Immature natural killer cell (primary cell): ENCODE measurements around the gene TM6SF1. TPM values are rescaled to one million over a fixed set of nuclear protein-coding genes. Genes with fewer than 3 reads are reported as not detected.
A peak's percentile ranks its signal among the peaks of the same experiment; 100 is the strongest.
"Not testable (repeated sequence)": the region's sequence is repeated elsewhere in the genome, so short reads cannot be mapped to it uniquely, and the experiment has no call there.

Experiments used
- DNase-seq, 3 donors: peaks; one replicate each; pipeline ENCODE4 v3.0.0; 2022; ENCODE audit warnings: mixed read lengths in 1 of 3
- H3K27ac Mint-ChIP-seq, 6 donors: one replicate each; pipeline ENCODE4 v1.8.0; 2020; ENCODE audit warnings: mixed read lengths in 6 of 6, mild to moderate bottlenecking in 5 of 6, inconsistent platforms in 4 of 6, moderate library complexity in 3 of 6
- H3K27me3 Mint-ChIP-seq, 3 donors: one replicate each; pipeline ENCODE4 v1.8.0; 2020 to 2021; ENCODE audit warnings: low read depth in 3 of 3, mild to moderate bottlenecking in 3 of 3, mixed read lengths in 3 of 3, moderate library complexity in 3 of 3, inconsistent platforms in 1 of 3
- H3K36me3 Mint-ChIP-seq, 3 donors: one replicate each; pipeline ENCODE4 v1.8.0; 2020; ENCODE audit warnings: mixed read lengths in 3 of 3, inconsistent platforms in 2 of 3, mild to moderate bottlenecking in 2 of 3
- H3K4me1 Mint-ChIP-seq, 2 donors: one replicate each; pipeline ENCODE4 v1.8.0; 2020; ENCODE audit warnings: inconsistent platforms in 2 of 2, mild to moderate bottlenecking in 2 of 2, mixed read lengths in 2 of 2, moderate library complexity in 1 of 2
- H3K4me3 Mint-ChIP-seq, 5 donors: one replicate each; pipeline ENCODE4 v1.8.0; 2020; ENCODE audit warnings: mild to moderate bottlenecking in 5 of 5, mixed read lengths in 5 of 5, inconsistent platforms in 3 of 5, moderate library complexity in 3 of 5
- H3K9me3 Mint-ChIP-seq, 6 donors: one replicate each; pipeline ENCODE4 v1.8.0; 2020; ENCODE audit warnings: mild to moderate bottlenecking in 6 of 6, mixed read lengths in 6 of 6, inconsistent platforms in 4 of 6, moderate library complexity in 3 of 6
- polyA plus RNA-seq, 3 donors: library from polyadenylated mRNA; unstranded; fragments of 300-500 nt; fragmentation: Illumina TruSeq; gene quantifications; one replicate each; pipeline ENCODE4 v1.2.3, GENCODE V29; 2021

The TM6SF1 gene
- polyA plus RNA-seq, 3 donors from 2014 or later: 17.2 to 20.2 (median 17.9) TPM

- Mint-ChIP-seq H3K36me3 (peaks cover 5 to 23% (median 7%) of the 10 kb centered on the region in 3 donors), H3K4me1 (peaks cover 15% of the 10 kb centered on the region in 2 donors), H3K9me3 (no peaks in the 10 kb centered on the region), H3K27me3 (peaks cover 0 to 3% (median 2%) of the 10 kb centered on the region in 3 donors), H3K27ac (peak overlapping the region in 2 of 6 donors; percentile 42 to 73), H3K4me3 (no peak overlapping the region)
- DNase-seq: no peak
These were observed 6.6 kb downstream of the TM6SF1 start for GRCh38 chr15:83113881-83114674.

GRCh38 chr15:83114856-83115255 lies 7.4 kb downstream of the TM6SF1 start:
- Mint-ChIP-seq H3K27ac (no peak overlapping the region), H3K27me3 (peaks cover 0 to 2% (median under 1%) of the 10 kb centered on the region in 3 donors), H3K4me1 (peaks cover 7 to 8% of the 10 kb centered on the region in 2 donors), H3K36me3 (peaks cover 5 to 23% (median 13%) of the 10 kb centered on the region in 3 donors), H3K4me3 (no peak overlapping the region), H3K9me3 (no peaks in the 10 kb centered on the region)
- no peak for DNase-seq

GRCh38 chr15:83115410-83115809 lies 8.0 kb downstream of the TM6SF1 start:
- Mint-ChIP-seq H3K27ac (no peak overlapping the region), H3K9me3 (no peaks in the 10 kb centered on the region), H3K4me1 (peaks cover 2% of the 10 kb centered on the region in 2 donors), H3K36me3 (peaks cover 5 to 23% (median 16%) of the 10 kb centered on the region in 3 donors), H3K4me3 (no peak overlapping the region), H3K27me3 (peaks cover 0 to 2% (median 0%) of the 10 kb centered on the region in 3 donors)
- DNase-seq: no peak

- Mint-ChIP-seq H3K4me1 (no peaks in the 10 kb centered on the region), H3K36me3 (peaks cover 5 to 21% (median 16%) of the 10 kb centered on the region in 3 donors), H3K4me3 (no peak overlapping the region), H3K27me3 (peaks cover 0 to 2% (median 0%) of the 10 kb centered on the region in 3 donors), H3K27ac (no peak overlapping the region), H3K9me3 (no peaks in the 10 kb centered on the region)
- no peak for DNase-seq
These were observed 8.6 kb downstream of the TM6SF1 start for GRCh38 chr15:83115831-83116565.

- H3K27ac Mint-ChIP-seq: no peak overlapping the region
- peaks cover 0 to 2% (median 0%) of the 10 kb centered on the region in 3 donors for H3K27me3 Mint-ChIP-seq
- H3K4me1 Mint-ChIP-seq: no peaks in the 10 kb centered on the region
- no peaks in the 10 kb centered on the region for H3K9me3 Mint-ChIP-seq
- peaks cover 9 to 16% (median 15%) of the 10 kb centered on the region in 3 donors for H3K36me3 Mint-ChIP-seq
- no peak for DNase-seq
- no peak overlapping the region for H3K4me3 Mint-ChIP-seq
These were observed 10.9 kb downstream of the TM6SF1 start for GRCh38 chr15:83118291-83118827.

- H3K4me3 Mint-ChIP-seq: no peak overlapping the region
- DNase-seq: no peak
- no peak overlapping the region for H3K27ac Mint-ChIP-seq
- H3K4me1 Mint-ChIP-seq: no peaks in the 10 kb centered on the region
- peaks cover 9 to 17% (median 15%) of the 10 kb centered on the region in 3 donors for H3K36me3 Mint-ChIP-seq
- H3K27me3 Mint-ChIP-seq: peaks cover 0 to 1% (median 0%) of the 10 kb centered on the region in 3 donors
- no peaks in the 10 kb centered on the region for H3K9me3 Mint-ChIP-seq
These were observed 11.5 kb downstream of the TM6SF1 start for GRCh38 chr15:83118968-83119367.

- Mint-ChIP-seq H3K27me3 (no peaks in the 10 kb centered on the region), H3K27ac (no peak overlapping the region), H3K9me3 (no peaks in the 10 kb centered on the region)
These were observed 12.6 kb downstream of the TM6SF1 start for GRCh38 chr15:83119968-83120581.

GRCh38 chr15:83123529-83123928 lies 16.1 kb downstream of the TM6SF1 start:
- H3K9me3 Mint-ChIP-seq: no peaks in the 10 kb centered on the region
- H3K27ac Mint-ChIP-seq: no peak overlapping the region
- peaks cover 0 to 5% (median 0%) of the 10 kb centered on the region in 3 donors for H3K27me3 Mint-ChIP-seq
- H3K4me3 Mint-ChIP-seq: no peak overlapping the region
- DNase-seq: no peak
- no peaks in the 10 kb centered on the region for H3K4me1 Mint-ChIP-seq
- H3K36me3 Mint-ChIP-seq: peaks cover 6 to 25% (median 6%) of the 10 kb centered on the region in 3 donors

More at GRCh38 chr15:83119968-83120581, 12.6 kb downstream of the TM6SF1 start:
- peaks cover 9 to 16% (median 12%) of the 10 kb centered on the region in 3 donors for H3K36me3 Mint-ChIP-seq
- no peak for DNase-seq
- H3K4me3 Mint-ChIP-seq: no peak overlapping the region
- no peaks in the 10 kb centered on the region for H3K4me1 Mint-ChIP-seq

GRCh38 chr15:83127547-83128150 lies 20.2 kb downstream of the TM6SF1 start:
- no peaks in the 10 kb centered on the region for H3K9me3 Mint-ChIP-seq
- no peak overlapping the region for H3K27ac Mint-ChIP-seq

GRCh38 chr15:83129791-83130190 lies 22.3 kb downstream of the TM6SF1 start:
- Mint-ChIP-seq H3K9me3 (no peaks in the 10 kb centered on the region), H3K4me3 (no peak overlapping the region), H3K27me3 (peaks cover 0 to 5% (median 0%) of the 10 kb centered on the region in 3 donors), H3K36me3 (peaks cover 7 to 27% (median 11%) of the 10 kb centered on the region in 3 donors), H3K27ac (no peak overlapping the region), H3K4me1 (peaks cover 0 to 6% of the 10 kb centered on the region in 2 donors)
- DNase-seq: no peak

More at GRCh38 chr15:83127547-83128150, 20.2 kb downstream of the TM6SF1 start:
- H3K4me1 Mint-ChIP-seq: peaks cover 0 to 2% of the 10 kb centered on the region in 2 donors
- peaks cover 0 to 5% (median 0%) of the 10 kb centered on the region in 3 donors for H3K27me3 Mint-ChIP-seq
- no peak for DNase-seq
- peaks cover 7 to 27% (median 18%) of the 10 kb centered on the region in 3 donors for H3K36me3 Mint-ChIP-seq
- H3K4me3 Mint-ChIP-seq: no peak overlapping the region

GRCh38 chr15:83132861-83133523 lies 25.5 kb downstream of the TM6SF1 start:
- Mint-ChIP-seq H3K9me3 (no peaks in the 10 kb centered on the region), H3K27ac (no peak overlapping the region), H3K4me3 (no peak overlapping the region), H3K4me1 (peaks cover 0 to 6% of the 10 kb centered on the region in 2 donors), H3K36me3 (peaks cover 4 to 26% (median 24%) of the 10 kb centered on the region in 3 donors), H3K27me3 (no peaks in the 10 kb centered on the region)
- no peak for DNase-seq

- peaks cover 25 to 26% (median 25%) of the 10 kb centered on the region in 3 donors for H3K36me3 Mint-ChIP-seq
- not testable (repeated sequence) for H3K4me1 Mint-ChIP-seq, DNase-seq, H3K27ac Mint-ChIP-seq, H3K27me3 Mint-ChIP-seq, H3K9me3 Mint-ChIP-seq, H3K4me3 Mint-ChIP-seq
These were observed 34.7 kb downstream of the TM6SF1 start for GRCh38 chr15:83142151-83142550.

GRCh38 chr15:83144771-83145170 lies 37.3 kb downstream of the TM6SF1 start:
- no peak overlapping the region for H3K4me3 Mint-ChIP-seq
- H3K27me3 Mint-ChIP-seq: no peaks in the 10 kb centered on the region
- no peak for DNase-seq
- no peaks in the 10 kb centered on the region for H3K4me1 Mint-ChIP-seq
- no peak overlapping the region for H3K27ac Mint-ChIP-seq
- peaks cover 25 to 41% (median 31%) of the 10 kb centered on the region in 3 donors for H3K36me3 Mint-ChIP-seq
- H3K9me3 Mint-ChIP-seq: no peaks in the 10 kb centered on the region
